ENCODE measurements around the gene NTM.

Gene NTM

DNA sequence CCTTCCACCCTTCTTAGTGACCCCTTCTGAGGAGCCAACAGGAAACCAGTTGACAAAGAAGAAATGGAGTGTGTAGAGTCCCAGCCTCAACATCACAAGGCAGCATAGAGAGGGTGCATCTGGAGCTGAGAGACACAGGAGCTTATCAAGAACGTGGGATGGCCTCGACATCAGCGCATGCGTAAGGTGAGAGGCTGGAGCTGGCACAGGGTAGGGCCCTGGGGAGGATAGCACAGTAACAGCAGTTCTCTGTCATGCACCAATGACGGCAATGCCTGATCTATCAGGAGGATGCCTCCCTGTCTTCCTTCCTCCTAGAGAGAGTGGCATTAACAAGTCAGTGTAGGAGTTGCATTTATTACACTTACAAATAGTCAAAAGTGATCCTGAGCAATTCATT is 426.1 kb downstream of the NTM start:
- no peak for DNase-seq

- no peak for DNase-seq
Measured at GRCh38 chr11:131800452-131800851, 430.0 kb downstream of the NTM start.

DNA sequence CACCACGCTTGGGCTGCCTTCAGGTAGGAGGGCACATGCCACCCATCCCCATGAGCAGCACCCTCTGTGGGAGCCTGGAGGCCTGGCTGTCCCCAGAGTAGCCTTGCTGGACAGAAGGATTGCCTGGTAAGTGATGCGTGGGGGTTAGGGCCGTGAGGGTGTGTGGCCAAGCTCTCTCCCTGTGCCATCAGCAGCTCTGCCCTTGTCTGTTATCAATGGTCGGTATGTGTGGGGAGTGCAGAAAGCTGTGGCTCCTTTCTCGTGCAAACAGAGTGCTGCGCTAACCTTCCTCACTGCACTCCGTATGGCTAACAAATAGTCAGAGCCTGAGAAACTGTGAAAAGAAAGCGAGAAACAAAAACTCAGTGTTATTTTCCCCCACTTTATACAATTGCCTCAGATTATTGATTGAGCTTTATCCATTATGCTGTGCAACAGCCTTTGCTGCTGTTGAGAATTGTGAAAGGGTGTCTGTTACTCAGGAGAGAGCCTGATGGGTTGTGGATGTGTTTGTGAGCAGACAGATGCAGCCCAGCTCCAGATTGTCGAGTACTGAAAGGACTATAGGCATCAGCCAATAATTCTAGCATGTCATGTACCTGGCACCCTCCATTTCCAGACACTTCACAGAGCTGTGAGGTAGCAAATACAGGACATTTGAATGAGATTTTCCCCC is 432.2 kb downstream of the NTM start:
- DNase-seq = no peak

GRCh38 chr11:131807876-131808275 is 437.5 kb downstream of the NTM start:
- DNase-seq = no peak

GRCh38 chr11:131808470-131808869 is 438.1 kb downstream of the NTM start:
- DNase-seq = no peak

DNA sequence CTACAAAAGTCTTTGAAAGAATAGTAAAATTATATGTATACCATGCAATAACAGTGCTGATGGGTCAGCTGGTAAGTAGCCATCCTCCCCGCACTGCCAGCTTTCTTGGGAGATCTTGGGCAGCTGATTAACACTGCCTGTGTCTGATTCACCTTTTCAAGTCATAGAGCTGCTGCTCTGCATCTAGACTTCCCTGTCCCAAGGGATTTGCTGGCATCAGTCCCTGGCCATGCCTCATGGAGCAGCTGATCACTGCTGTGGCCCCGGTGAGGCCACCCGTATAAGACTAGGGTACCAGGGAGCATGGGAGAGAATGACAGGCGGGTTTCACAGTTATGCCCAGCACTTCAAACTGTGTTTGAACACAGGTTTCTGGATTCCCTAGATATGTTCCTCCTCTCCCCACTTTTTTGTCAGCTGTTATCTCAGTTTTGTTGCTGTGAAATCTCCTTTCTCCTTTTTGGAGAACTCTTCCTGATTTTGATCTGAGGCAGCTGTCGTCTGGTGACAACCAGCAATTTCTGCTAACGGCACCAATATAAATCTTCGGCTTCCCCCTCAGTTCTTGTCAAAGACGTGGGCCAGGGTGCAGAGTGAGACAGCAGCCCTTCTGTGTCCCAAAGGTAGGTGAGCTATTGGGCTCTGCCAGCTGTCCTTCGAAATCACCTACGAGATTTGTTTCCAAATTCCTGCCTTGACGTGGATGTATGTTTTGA is 438.9 kb downstream of the NTM start:
- DNase-seq = no peak

- DNase-seq = no peak
Measured at GRCh38 chr11:131810541-131810940, 440.1 kb downstream of the NTM start.

GRCh38 chr11:131811383-131811782 is 441.0 kb downstream of the NTM start:
- DNase-seq = no peak

DNA sequence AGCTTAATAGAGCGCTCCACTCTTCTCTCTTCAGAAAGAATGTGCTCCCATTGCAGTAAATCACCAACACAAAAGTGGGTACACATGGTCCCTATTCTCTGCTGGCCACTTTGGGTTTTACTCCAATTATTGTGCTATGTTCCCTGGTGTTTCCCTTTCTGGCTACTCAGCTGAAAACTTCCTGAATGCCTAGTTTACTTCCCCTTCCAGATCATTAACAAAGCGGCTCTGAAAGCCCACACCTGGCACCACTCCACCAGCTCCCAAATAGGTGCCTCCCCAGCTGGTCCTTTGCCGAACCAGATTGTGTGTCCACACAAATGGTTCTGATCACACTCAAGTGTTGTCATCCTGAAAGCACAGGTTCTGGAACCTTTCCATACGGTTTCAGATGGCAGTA is 443.7 kb downstream of the NTM start:
- DNase-seq = no peak

DNA sequence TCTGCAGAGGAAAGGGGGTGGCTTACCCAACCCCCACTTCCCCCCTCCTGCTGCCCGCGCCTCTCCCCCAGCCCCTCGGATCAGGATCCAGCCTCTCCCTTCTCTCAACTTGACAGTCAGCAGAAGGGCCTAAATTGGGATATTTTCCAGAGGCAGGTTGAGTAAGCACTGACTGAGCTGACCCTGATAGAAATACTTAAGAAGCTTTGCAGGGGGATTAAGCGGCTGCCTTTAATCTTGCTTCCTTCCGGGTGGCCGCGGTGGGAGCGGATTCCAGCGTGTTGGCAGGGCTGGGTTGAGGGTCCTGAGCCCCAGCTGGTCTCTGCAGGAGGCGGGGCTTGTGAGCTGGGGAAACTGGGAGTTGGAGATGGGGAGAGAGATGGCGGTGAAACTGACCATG is 445.2 kb downstream of the NTM start:
- DNase-seq = no peak

DNA sequence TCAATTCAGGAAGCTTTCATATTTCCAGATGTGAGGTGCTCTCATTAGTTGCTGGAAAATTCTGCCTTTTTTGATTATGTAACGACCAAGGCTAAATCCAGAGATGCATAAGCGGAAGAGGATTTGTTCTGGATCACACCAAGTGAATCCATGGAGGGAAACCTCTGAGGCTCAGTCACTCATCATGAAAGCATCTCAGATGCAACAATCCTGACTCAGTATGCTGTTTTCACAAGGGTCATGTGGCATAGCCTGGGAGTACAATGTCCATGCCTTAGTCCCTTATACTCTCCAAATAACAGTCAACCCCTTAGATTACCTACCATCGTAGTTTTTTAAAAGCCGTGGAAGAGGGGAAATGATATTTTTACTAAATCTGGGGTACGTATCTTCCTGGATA is 445.6 kb downstream of the NTM start:
- DNase-seq = no peak

DNA sequence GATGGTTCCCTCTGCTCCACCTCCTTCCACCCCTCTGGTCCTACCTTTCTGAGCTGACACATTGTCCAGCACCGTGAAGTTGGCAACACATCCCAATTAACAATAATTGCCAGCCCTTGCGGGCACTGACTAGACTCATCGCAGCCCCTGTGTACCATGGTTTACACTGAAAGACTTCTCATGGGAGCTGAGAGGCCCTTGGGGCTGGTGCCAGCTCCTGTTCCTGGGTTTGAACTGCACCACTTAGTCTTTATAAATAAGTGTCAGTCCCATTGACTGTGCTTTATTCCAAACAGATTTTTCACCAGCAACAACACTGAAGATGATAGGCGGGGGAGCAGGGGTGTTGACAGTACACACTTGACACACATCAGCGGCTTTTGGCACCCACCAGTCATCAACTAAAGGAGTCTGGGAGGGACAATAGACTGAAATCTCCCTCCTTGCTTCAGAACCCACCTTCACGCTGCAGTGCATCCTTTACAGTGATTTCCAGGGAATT is 447.3 kb downstream of the NTM start:
- DNase-seq = no peak

DNA sequence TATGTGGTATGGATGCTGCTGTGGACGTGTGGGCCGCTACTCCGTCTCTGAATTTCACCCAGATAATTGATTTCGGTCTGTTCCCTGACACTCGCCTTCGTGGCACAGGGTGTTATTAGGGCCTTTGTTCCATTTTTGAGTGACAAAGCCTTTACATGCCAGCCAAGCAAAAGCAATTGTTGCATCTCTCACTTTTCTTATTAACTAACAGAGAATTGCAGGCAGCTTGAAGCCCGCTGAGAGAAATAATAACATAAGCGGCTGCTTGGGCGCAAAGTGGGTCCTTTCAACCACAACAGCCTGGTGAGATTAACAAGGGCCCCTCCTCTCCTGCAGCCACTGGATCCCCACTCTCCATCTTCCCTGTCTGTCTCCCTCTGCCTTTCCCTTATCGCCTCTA is 449.4 kb downstream of the NTM start:
- DNase-seq = no peak

DNA sequence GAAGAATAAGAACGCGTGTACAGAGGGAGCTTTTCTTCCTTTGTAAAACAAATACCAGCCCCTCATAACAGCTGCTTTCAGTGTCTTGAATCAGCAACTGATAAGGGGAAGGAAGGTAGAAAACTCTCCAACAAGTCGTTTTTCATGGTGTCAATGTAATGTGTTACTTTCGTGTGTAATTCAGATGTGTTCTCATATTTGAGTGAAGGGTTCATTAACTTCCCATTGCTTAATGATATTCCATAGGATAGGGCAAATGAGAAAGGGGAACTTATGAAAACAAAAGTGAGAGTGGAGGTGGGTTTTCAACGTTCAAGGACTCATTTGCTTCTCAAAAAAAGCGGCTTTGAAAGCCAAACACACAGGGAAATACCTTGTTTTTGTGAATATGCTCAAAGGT is 452.1 kb downstream of the NTM start:
- DNase-seq = peak; percentile 25

GRCh38 chr11:131823772-131824171 is 453.4 kb downstream of the NTM start:
- no peak for DNase-seq

DNA sequence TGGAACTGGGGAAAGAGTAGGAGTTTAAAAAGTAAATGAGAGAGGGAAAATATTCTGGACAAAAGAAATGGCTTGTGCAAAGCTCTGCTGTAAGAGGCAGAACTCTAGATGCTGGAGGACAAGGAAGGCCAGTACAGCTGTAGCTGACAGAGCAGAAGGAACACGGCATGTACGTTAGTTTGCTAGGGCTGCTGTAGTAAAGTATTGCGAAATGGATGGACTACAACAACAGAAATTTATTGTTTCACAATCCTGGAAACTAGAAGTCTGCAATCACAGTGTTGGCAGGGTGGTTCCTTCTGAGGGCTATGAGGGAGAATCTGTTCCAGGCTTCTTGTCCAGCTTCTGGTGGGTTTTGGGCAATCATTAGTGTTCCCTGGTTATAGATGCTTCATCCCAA is 454.4 kb downstream of the NTM start:
- peak; percentile 76 for DNase-seq

DNA sequence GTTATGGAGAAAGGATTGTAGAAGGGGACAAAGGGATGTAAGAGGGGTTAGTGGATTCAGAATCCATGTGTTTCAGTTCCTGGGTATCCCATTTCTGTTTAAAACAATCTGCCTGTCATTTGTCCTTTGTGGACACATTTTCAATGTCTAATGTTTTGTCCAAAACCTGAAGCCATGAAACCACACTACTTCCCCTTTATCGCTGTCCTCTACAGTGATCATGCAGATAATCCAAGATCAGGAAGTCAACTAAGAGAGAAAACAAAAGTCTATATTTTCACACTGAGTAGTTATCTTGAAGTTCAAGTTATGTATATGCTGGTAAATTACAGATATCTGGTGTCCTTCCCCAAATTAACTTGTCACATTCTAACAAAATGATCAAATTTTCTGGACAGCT is 457.0 kb downstream of the NTM start:
- DNase-seq = peak; percentile 56

DNA sequence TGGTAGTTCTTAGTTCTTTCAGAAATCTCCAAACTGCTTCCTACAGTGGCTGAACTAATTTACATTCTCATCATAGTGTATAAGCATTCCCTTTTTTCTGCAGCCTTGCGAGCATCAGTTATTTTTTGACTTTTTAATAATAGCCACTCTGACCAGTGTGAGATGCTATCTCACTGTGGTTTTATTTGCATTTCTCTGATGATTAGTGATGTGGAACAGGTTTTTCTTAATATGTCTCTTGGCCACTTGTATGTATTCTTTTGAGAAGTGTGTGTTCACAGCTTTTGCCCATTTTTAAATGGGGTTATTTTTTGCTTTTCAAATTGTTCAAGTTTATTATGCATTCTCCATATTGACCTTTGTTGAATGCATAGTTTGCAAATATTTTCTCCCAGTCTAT is 459.3 kb downstream of the NTM start:
- no peak for DNase-seq

GRCh38 chr11:131832079-131832478 is 461.7 kb downstream of the NTM start:
- no peak for DNase-seq

DNA sequence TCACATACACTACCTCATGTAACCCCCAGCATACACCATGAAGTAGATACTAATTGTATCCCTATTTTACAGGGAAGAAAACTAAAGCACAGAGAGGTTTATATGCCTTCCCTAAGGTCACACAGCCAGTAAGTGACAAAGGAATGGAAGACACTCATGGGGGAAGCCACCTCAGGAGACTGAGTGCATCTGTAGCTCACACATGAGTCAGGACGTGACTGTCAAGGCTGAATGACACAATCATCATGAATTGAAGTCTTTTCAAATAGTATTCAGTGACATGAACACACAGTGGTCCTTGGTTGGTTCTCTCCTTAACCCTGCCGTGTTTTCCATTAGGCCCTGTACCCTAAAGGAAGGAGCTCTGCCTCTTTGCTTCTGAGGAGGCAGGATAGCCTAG is 463.0 kb downstream of the NTM start:
- DNase-seq = no peak

DNA sequence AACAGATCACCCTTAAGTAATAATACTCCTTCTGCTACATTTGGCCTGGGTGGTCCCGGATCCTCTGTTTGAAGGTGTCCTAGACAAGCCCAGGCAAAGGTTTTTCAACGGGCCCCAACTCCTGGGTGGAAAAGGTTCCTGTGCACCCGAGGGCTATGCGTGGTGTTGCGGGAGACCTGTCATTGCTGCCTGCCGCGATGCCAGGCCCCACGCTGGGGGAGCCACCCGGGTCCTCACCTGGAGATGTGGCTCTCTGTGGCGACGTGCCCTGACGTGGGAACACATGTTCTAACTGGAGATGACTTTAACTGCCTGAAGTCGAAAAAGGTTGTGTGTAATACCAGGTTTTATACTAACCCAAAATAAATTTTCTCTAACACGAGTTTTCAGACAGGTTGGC is 467.1 kb downstream of the NTM start:
- no peak for DNase-seq

GRCh38 chr11:131838016-131838415 is 467.6 kb downstream of the NTM start:
- DNase-seq = no peak

DNA sequence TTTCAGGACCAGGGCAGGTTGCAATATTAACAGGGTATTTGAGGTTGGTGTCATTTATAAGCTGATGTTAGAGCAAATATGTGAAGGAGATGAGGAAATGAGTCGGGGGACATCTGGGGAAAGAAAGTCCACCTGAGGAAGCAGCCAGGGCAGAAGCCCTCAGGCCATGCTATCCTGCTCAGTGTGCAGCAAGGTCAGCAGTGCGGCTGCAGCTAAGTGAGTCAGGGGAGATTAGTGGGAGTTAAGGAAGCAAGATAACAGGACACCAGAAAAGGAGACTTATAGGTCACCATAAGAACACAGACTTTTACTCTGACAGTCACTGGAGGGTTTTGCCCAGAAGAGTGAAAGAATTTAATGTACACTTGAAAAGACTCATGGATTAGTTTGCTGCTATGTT is 468.9 kb downstream of the NTM start:
- DNase-seq = no peak

- DNase-seq = no peak
Measured at GRCh38 chr11:131840545-131840944, 470.1 kb downstream of the NTM start.

DNA sequence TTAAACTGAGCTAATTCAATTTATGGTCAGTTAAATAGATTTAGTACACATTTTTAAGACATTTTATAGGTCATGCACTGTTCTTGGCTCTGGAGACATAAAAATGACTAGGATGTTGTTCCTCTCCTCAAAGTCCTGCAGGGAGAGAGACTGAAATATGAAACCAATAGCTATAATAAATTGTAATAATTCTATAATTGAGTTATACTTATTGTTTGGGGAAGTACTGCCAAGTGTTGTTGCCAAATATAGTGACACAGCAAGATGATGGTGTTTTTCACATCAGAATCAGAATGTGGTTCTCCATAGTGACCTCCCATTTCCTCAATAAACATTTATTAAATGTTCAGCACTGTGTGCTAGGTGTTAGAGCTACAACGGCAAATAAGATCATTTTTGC is 470.6 kb downstream of the NTM start:
- DNase-seq = no peak
